Uterus (tissue), 4 donors: ENCODE measurements around the gene AAGAB. TPM values are rescaled to one million over a fixed set of nuclear protein-coding genes. Genes with fewer than 3 reads are reported as not detected.

Source experiments
- DNase-seq, 2 donors: peaks; one replicate each; pipeline ENCODE4 v3.0.0-alpha.2; 2019 to 2020
- H3K27ac ChIP-seq, 2 donors: fragments of 200-600 bp; sonication (generic); 1 replicate in 1 of 2; 2 replicates in 1 of 2; pipeline ENCODE4 v1.5.1; 2016 to 2018
- H3K27me3 ChIP-seq, 2 donors: fragments of 200-600 bp; sonication (generic); one replicate each; pipeline ENCODE4 v1.5.1; 2018 to 2019; ENCODE audit warnings: control low read depth in 1 of 2
- H3K36me3 ChIP-seq, 2 donors: fragments of 200-600 bp; sonication (generic); one replicate each; pipeline ENCODE4 v1.5.1; 2019; ENCODE audit warnings: control low read depth in 1 of 2
- H3K4me1 ChIP-seq, 2 donors: fragments of 200-600 bp; sonication (generic); one replicate each; pipeline ENCODE4 v1.5.1; 2018 to 2019; ENCODE audit warnings: control low read depth in 1 of 2
- H3K4me3 ChIP-seq, 2 donors: fragments of 200-600 bp; sonication (generic); 1 replicate in 1 of 2; 2 replicates in 1 of 2; pipeline ENCODE4 v1.5.1; 2018 to 2019; ENCODE audit warnings: mild to moderate bottlenecking in 1 of 2
- H3K9me3 ChIP-seq, 2 donors: fragments of 200-600 bp; sonication (generic); one replicate each; pipeline ENCODE4 v1.5.1; 2019; ENCODE audit warnings: control low read depth in 1 of 2
- CTCF ChIP-seq, 4 experiments: fragments of 200-600 bp in 2 of 4; fragments of 450-650 bp in 2 of 4; sonication (generic) in 2 of 4; IDR thresholded peaks; one replicate each; pipeline ENCODE4 v1.5.1; 2016 to 2019; ENCODE audit warnings: antibody characterized with exemption in 4 of 4, mild to moderate bottlenecking in 2 of 4, moderate library complexity in 1 of 4
- POLR2A ChIP-seq, 2 donors: fragments of 450-650 bp; IDR thresholded peaks; one replicate each; pipeline ENCODE4 v1.6.1; 2016; ENCODE audit warnings: antibody characterized with exemption in 2 of 2, mild to moderate bottlenecking in 1 of 2, moderate library complexity in 1 of 2
- intact Hi-C: fragments of 100-400 bp; cut with DNase I; formaldehyde crosslinking; loops from one replicate; pipeline ENCODE4 v1.15.1; 2023; ENCODE audit warnings: low total_unique reads
- total RNA-seq, 4 donors: library from RNA; depleted of rRNA in 3 of 4; stranded (reverse); fragments of >200 nt in 3 of 4; gene quantifications; one replicate each; pipeline versions ENCODE4 v1.1.0 to v1.2.4, GENCODE V29; 2014 to 2023
- donor health status: DM: yes; HTN: yes; CAD: no.

Gene AAGAB
- total RNA-seq, 4 donors from 2014 or later: 25.5 to 44.8 (median 39.4) TPM

- Histone ChIP-seq H3K27ac (no peak overlapping the region), H3K9me3 (no peaks in the 10 kb centered on the region), H3K4me1 (no peaks in the 10 kb centered on the region), H3K27me3 (no peaks in the 10 kb centered on the region), H3K4me3 (no peak overlapping the region), H3K36me3 (no peaks in the 10 kb centered on the region)
- intact Hi-C loops: no loop called here
- no peak for TF ChIP-seq POLR2A (IDR thresholded peaks at IDR 0.05)
- no peak for TF ChIP-seq CTCF (IDR thresholded peaks at IDR 0.05)
- no peak for DNase-seq
Observed at GRCh38 chr15:67241132-67241855, 13.2 kb downstream of the AAGAB start.

DNA sequence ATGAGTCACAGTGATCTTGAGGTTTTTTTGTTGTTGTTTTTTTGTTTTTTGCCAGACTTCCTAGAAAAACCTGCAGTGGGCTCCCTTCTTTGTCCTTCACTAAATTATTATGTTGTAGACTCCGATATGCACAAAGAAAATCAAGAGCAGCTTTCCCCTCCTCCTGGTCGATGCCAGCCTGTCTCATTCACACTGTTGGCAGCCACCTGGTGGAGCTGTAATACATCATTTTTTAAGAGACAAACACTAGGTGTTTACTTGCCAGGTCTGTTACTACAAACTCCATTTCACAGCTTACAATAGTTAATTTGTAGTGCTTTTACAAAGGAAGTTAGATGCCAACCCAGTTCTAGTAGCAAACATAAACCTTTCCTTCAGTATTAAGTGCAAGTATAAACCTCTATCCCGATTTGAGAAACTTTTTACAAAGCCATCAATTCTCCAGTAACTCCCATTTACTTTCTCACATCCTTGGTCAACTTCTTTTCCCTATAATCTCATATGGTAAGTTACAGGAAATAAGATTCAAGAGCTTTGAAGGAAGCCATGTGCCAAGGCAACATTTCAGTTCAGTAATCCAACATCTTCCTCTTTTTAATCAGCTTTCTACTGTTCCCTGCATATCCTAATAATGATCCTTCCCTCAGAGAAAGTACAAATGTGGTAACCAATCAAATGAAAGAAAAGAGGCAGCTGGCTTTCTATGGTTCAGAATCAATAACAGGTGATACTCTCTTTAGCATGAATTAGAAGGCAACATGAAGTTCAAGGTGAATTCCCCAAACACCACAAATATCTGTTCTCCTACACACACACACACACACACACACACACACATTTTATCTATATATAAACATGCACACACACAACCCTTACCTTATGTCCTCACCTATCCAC, 14.0 kb downstream of the AAGAB start:
- Histone ChIP-seq H3K27me3 (no peaks in the 10 kb centered on the region), H3K9me3 (no peaks in the 10 kb centered on the region), H3K27ac (no peak overlapping the region), H3K36me3 (no peaks in the 10 kb centered on the region), H3K4me1 (no peaks in the 10 kb centered on the region), H3K4me3 (no peak overlapping the region)
- no peak for DNase-seq
- TF ChIP-seq CTCF (IDR thresholded peaks at IDR 0.05) (no peak), POLR2A (IDR thresholded peaks at IDR 0.05) (no peak)
- intact Hi-C loops: no loop called here

GRCh38 chr15:67232591-67232990, 21.9 kb downstream of the AAGAB start:
- Histone ChIP-seq H3K4me3 (no peak overlapping the region), H3K27me3 (no peaks in the 10 kb centered on the region), H3K9me3 (no peaks in the 10 kb centered on the region), H3K36me3 (no peaks in the 10 kb centered on the region), H3K4me1 (no peaks in the 10 kb centered on the region), H3K27ac (no peak overlapping the region)
- intact Hi-C loops: no loop called here
- no peak for DNase-seq
- TF ChIP-seq CTCF (IDR thresholded peaks at IDR 0.05): no peak
- TF ChIP-seq POLR2A (IDR thresholded peaks at IDR 0.05): no peak

- Histone ChIP-seq H3K27me3 (no peaks in the 10 kb centered on the region), H3K4me1 (no peaks in the 10 kb centered on the region), H3K27ac (no peak overlapping the region), H3K9me3 (no peaks in the 10 kb centered on the region), H3K36me3 (no peaks in the 10 kb centered on the region), H3K4me3 (no peak overlapping the region)
- TF ChIP-seq CTCF (IDR thresholded peaks at IDR 0.05) (no peak), POLR2A (IDR thresholded peaks at IDR 0.05) (no peak)
- intact Hi-C loops: no loop called here
- DNase-seq: no peak
Observed at GRCh38 chr15:67230504-67230903, 24.0 kb downstream of the AAGAB start.

DNA sequence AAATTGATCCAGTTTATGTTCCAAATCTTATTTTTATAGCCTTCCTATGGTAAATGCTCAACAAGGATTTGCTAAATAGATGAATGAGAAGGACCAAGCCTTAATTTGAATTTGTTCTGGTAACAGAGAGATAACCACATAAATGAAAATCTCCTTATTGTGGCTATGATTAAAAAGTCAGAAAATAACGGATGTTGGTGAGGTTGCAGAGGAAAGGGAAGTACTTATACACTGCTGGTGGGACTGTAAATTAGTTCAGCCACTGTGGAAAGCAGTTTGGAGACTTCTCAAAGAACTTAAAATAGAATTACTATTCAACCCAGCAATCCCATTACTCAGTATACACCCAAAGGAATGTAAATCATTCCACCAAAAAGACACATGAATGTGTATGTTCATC, 26.2 kb downstream of the AAGAB start:
- H3K27me3 ChIP-seq: no peaks in the 10 kb centered on the region
- no peak overlapping the region for H3K4me3 ChIP-seq
- H3K9me3 ChIP-seq: no peaks in the 10 kb centered on the region
- no peaks in the 10 kb centered on the region for H3K36me3 ChIP-seq
- no peaks in the 10 kb centered on the region for H3K4me1 ChIP-seq
- DNase-seq: no peak
- H3K27ac ChIP-seq: no peak overlapping the region
- intact Hi-C loops: no loop called here
- TF ChIP-seq CTCF (IDR thresholded peaks at IDR 0.05) (no peak), POLR2A (IDR thresholded peaks at IDR 0.05) (no peak)
